IMR-90 (cell line): ENCODE results near the gene ATP6V1A. TPM values are rescaled to one million over a fixed set of nuclear protein-coding genes. Genes with fewer than 3 reads are reported as not detected.
A peak's percentile ranks its signal among the peaks of the same experiment; 100 is the strongest.

Experiments used
- ATAC-seq: fragments of 200-7000 bp; cut with Tn5 transposase; 2 replicates; pipeline ENCODE4 v1.9.1; 2020; ENCODE audit warnings: low read depth, mild to moderate bottlenecking, moderate library complexity
- BruUV-seq: library from RNA; stranded (reverse); fragments of 400-500 nt; replicated peaks from 2 replicates; lab custom pipeline; 2021; lab: Mats Ljungman, UMichigan
- CTCF ChIA-PET: fragments of 300-600 bp; formaldehyde crosslinking; extraction: SDS; loops from one replicate; lab custom pipeline; 2021; ENCODE audit warnings: antibody characterized with exemption; lab: Yijun Ruan, JAX
- POLR2A ChIA-PET: fragments of 300-600 bp; sonication (Branson Sonifier 250); formaldehyde crosslinking; loops from one replicate; lab custom pipeline; 2022; ENCODE audit warnings: antibody characterized with exemption; ENCODE audit not compliant: unreplicated experiment; lab: Charles Lee
- DNase-seq: peaks from one replicate; pipeline ENCODE4 v3.0.0; 2013
- H2AFZ ChIP-seq: replicated peaks from 2 replicates; pipeline ENCODE3; 2013; ENCODE audit warnings: low read length, mild to moderate bottlenecking; ENCODE audit not compliant: poor library complexity
- H2AK5ac ChIP-seq: 2 replicates; pipeline ENCODE4 v1.6.1; 2013; ENCODE audit warnings: low read depth, low read length, inconsistent platforms
- H2AK9ac ChIP-seq: replicated peaks from 2 replicates; pipeline ENCODE3; 2013; ENCODE audit warnings: mild to moderate bottlenecking, low read depth, low read length, moderate library complexity; ENCODE audit not compliant: poor library complexity
- H2BK120ac ChIP-seq: 2 replicates; pipeline ENCODE4 v1.6.1; 2013; ENCODE audit warnings: low read depth, low read length, inconsistent platforms
- H2BK15ac ChIP-seq: 3 replicates; pipeline ENCODE4 v1.6.1; 2013; ENCODE audit warnings: low read depth, low read length, inconsistent platforms
- H2BK20ac ChIP-seq: 2 replicates; pipeline ENCODE4 v1.6.1; 2013; ENCODE audit warnings: low read depth, mild to moderate bottlenecking, inconsistent platforms, low read length, moderate library complexity
- H2BK5ac ChIP-seq: 2 replicates; pipeline ENCODE4 v1.6.1; 2013; ENCODE audit warnings: mild to moderate bottlenecking, low read depth, low read length, inconsistent platforms; ENCODE audit not compliant: poor library complexity, severe bottlenecking
- H3K14ac ChIP-seq: replicated peaks from 2 replicates; pipeline ENCODE4 v1.6.1; 2013; ENCODE audit warnings: low read depth, low read length, inconsistent platforms
- H3K18ac ChIP-seq: 2 replicates; pipeline ENCODE4 v1.6.1; 2013; ENCODE audit warnings: low read depth, low read length, control low read depth
- H3K23ac ChIP-seq: 2 replicates; pipeline ENCODE4 v1.6.1; 2013; ENCODE audit warnings: low read depth, low read length, inconsistent platforms
- H3K27ac ChIP-seq: 2 replicates; pipeline ENCODE4 v1.5.1; 2013; ENCODE audit warnings: mild to moderate bottlenecking, control low read depth, low read length; ENCODE audit not compliant: insufficient read depth
- H3K27me3 ChIP-seq: 2 replicates; pipeline ENCODE4 v1.6.1; 2013; ENCODE audit warnings: low read length; ENCODE audit not compliant: control insufficient read depth, insufficient read depth
- H3K36me3 ChIP-seq: 2 replicates; pipeline ENCODE4 v1.6.1; 2013; ENCODE audit warnings: low read length, mixed read lengths; ENCODE audit not compliant: control insufficient read depth, insufficient read depth
- H3K4ac ChIP-seq: 2 replicates; pipeline ENCODE4 v1.6.1; 2013; ENCODE audit warnings: low read depth, low read length, inconsistent platforms
- H3K4me1 ChIP-seq: 2 replicates; pipeline ENCODE4 v1.6.1; 2013; ENCODE audit warnings: low read length, mixed read lengths; ENCODE audit not compliant: control insufficient read depth, insufficient read depth
- H3K4me2 ChIP-seq: 2 replicates; pipeline ENCODE4 v1.6.1; 2013; ENCODE audit warnings: low read depth, mild to moderate bottlenecking, control low read depth, low read length, moderate library complexity
- H3K4me3 ChIP-seq: 2 replicates; pipeline ENCODE4 v1.5.1; 2013; ENCODE audit warnings: low read depth, mild to moderate bottlenecking, control low read depth, low read length, moderate library complexity; ENCODE audit not compliant: insufficient read depth
- H3K56ac ChIP-seq: 2 replicates; pipeline ENCODE4 v1.6.1; 2013; ENCODE audit warnings: low read length, inconsistent platforms; ENCODE audit not compliant: insufficient read depth; ENCODE audit errors: extremely low read depth
- H3K79me1 ChIP-seq, 2 experiments: 2 replicates each; pipeline ENCODE4 v1.6.1; 2013; ENCODE audit warnings: low read length in 2 of 2, inconsistent platforms in 1 of 2, low read depth in 1 of 2
- H3K9ac ChIP-seq: 2 replicates; pipeline ENCODE4 v1.6.1; 2013; ENCODE audit warnings: low read depth, low read length, control low read depth
- H3K9me1 ChIP-seq: 2 replicates; pipeline ENCODE4 v1.6.1; 2013; ENCODE audit warnings: low read length, inconsistent platforms; ENCODE audit not compliant: insufficient read depth
- H3K9me3 ChIP-seq: 2 replicates; pipeline ENCODE4 v1.6.1; 2013; ENCODE audit warnings: low read length; ENCODE audit not compliant: control insufficient read depth, insufficient read depth
- H4K20me1 ChIP-seq: 2 replicates; pipeline ENCODE4 v1.6.1; 2013; ENCODE audit warnings: low read length, inconsistent platforms; ENCODE audit not compliant: insufficient read depth
- H4K5ac ChIP-seq: 2 replicates; pipeline ENCODE4 v1.6.1; 2013; ENCODE audit warnings: mild to moderate bottlenecking, low read depth, low read length, control low read depth
- H4K8ac ChIP-seq, 2 experiments: 2 replicates each; pipeline ENCODE4 v1.6.1; 2013; ENCODE audit warnings: low read depth in 2 of 2, low read length in 2 of 2, control low read depth in 1 of 2, inconsistent platforms in 1 of 2
- H4K91ac ChIP-seq: 2 replicates; pipeline ENCODE4 v1.6.1; 2013; ENCODE audit warnings: low read depth, low read length, inconsistent platforms; ENCODE audit not compliant: insufficient read depth
- BHLHE40 ChIP-seq: fragments of 150-350 bp; IDR thresholded peaks from 2 replicates; pipeline ENCODE4 v1.6.1; 2016; ENCODE audit warnings: mild to moderate bottlenecking, low read depth, low read length
- MAZ ChIP-seq: IDR thresholded peaks from 2 replicates; pipeline ENCODE4 v1.6.1; 2012; ENCODE audit warnings: low read depth, mild to moderate bottlenecking, low read length, improper control_type of control experiment, moderate library complexity, borderline replicate concordance
- MXI1 ChIP-seq: IDR thresholded peaks from 2 replicates; pipeline ENCODE4 v1.6.1; 2012; ENCODE audit warnings: low read depth, mild to moderate bottlenecking, low read length, moderate library complexity, borderline replicate concordance
- NFE2L2 ChIP-seq: fragments of 150-350 bp; IDR thresholded peaks from 2 replicates; pipeline ENCODE4 v1.6.1; 2016; ENCODE audit warnings: low read depth, mild to moderate bottlenecking, low read length
- RCOR1 ChIP-seq: IDR thresholded peaks from 2 replicates; pipeline ENCODE4 v1.6.1; 2012; ENCODE audit warnings: mild to moderate bottlenecking, low read length, improper control_type of control experiment; ENCODE audit not compliant: insufficient replicate concordance
- WGBS, 2 experiments: methylation state at CpG; one replicate each; pipeline versions ENCODE4 v1.1.5 to v1.1.7; 2013; ENCODE audit warnings: missing lambda C conversion rate in 2 of 2; ENCODE audit not compliant: insufficient read length in 1 of 2; ENCODE audit errors: extremely low coverage in 2 of 2; 5-methylcytosine and 5-hydroxymethylcytosine counted together
- dilution Hi-C: fragments of 300-500 bp; cut with HindIII; formaldehyde crosslinking; loops from one replicate; pipeline ENCODE4 v1.14.3; 2018; ENCODE audit warnings: low sequenced_read_pairs; ENCODE audit not compliant: unreplicated experiment
- in situ Hi-C: fragments of 300-500 bp; cut with MboI; formaldehyde crosslinking; loops from 3 replicates; pipeline ENCODE4 v1.14.3; 2019; ENCODE audit warnings: low sequenced_read_pairs, inconsistent platforms, mixed read lengths
- intact Hi-C: fragments of 100-400 bp; cut with micrococcal nuclease; formaldehyde crosslinking; loops from 2 replicates; pipeline ENCODE4 v1.10.0; 2022
- polyA plus RNA-seq, 3 experiments: library from polyadenylated mRNA; depleted of rRNA; stranded (reverse); fragments of >200 nt; gene quantifications; 2 replicates each; pipeline ENCODE4 v1.2.3, GENCODE V29; 2012; ENCODE audit warnings: low replicate concordance in 1 of 3
- total RNA-seq: library from RNA; depleted of rRNA; stranded (reverse); fragments of >200 nt; gene quantifications from 2 replicates; pipeline ENCODE4 v1.2.3, GENCODE V29; 2012
- TF ChIP-seq, protein P1 (sequence below): conservative IDR thresholded peaks from 2 replicates; pipeline ENCODE4 v1.5.1; 2012; ENCODE audit warnings: mild to moderate bottlenecking, low read depth, low read length, improper control_type of control experiment
- TF ChIP-seq, protein P2 (sequence below): fragments of 150-350 bp; IDR thresholded peaks from 2 replicates; pipeline ENCODE4 v1.6.1; 2017; ENCODE audit warnings: mild to moderate bottlenecking, antibody characterized with exemption, low read length, low read depth

The ATP6V1A gene
- total and polyA plus RNA-seq, 2 of the 4 experiments (the other 2 are of a cell fraction) = 15.1 to 98.0 TPM

DNA sequence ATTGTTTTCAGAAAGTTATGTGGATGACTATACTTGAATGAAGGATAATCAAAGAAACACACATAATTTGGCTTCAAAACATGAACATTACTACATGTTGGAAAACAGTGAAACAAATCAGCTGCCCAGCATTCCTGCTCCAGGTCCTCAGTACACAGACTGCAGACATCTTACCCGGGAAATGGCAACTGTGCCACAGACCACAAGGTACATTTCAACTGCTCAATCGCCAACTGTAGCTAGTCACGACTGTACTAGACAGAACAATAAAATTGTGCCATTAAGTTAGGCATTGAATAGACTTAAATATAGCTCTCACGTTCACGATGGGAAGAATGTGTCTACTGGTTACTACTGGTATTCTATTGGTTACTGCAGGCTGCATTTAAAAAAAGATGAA is 5.7 kb upstream of the ATP6V1A start:
- Histone ChIP-seq H3K27ac (no peak overlapping the region), H3K9me3 (no peaks in the 10 kb centered on the region), H3K23ac (peak overlapping the region; percentile 18; the same call in 1 of the 2 replicates), H2AK5ac (no peak overlapping the region), H2AFZ (no peak overlapping the region), H4K20me1 (peaks cover 69% of the 10 kb centered on the region), H2BK5ac (peak overlapping the region; percentile 30), H2AK9ac (no peak overlapping the region), H3K14ac (no peak overlapping the region), H3K9ac (no peak overlapping the region), H2BK120ac (no peak overlapping the region), H4K5ac (peak overlapping the region; percentile 3; the same call in 1 of the 2 replicates), H3K56ac (no peak overlapping the region), H3K4me1 (peaks cover 8% of the 10 kb centered on the region), H3K4me2 (no peak overlapping the region), H3K4ac (no peak overlapping the region), H3K9me1 (peaks cover 10% of the 10 kb centered on the region; the same call in 1 of the 2 replicates), H3K27me3 (no peaks in the 10 kb centered on the region), H3K4me3 (no peak overlapping the region), H3K36me3 (no peaks in the 10 kb centered on the region), H4K91ac (no peak overlapping the region), H2BK15ac (no peak overlapping the region), H3K18ac (no peak overlapping the region), H4K8ac (no peak overlapping the region), H3K79me1 (peaks cover 3 to 55% of the 10 kb centered on the region in 2 experiments; a peak in 3 of 4 replicates), H2BK20ac (no peak overlapping the region)
- DNase-seq = no peak
- no CpG with 5 or more reads among the region's 5 CpGs for WGBS, 2 experiments
- ATAC-seq = no peak
- intact Hi-C loops = loop anchor here (10.0 kb wide), 2 partner anchors 314 to 686 kb away; partner anchors contain the start of genes CCDC191 and QTRT2
- in situ Hi-C loops = no loop called here
- BruUV-seq = no TSS peak
- TF ChIP-seq MAZ (no peak), MXI1 (no peak), NFE2L2 (no peak), BHLHE40 (no peak), RCOR1 (no peak)
- TF ChIP-seq, protein P1, sequence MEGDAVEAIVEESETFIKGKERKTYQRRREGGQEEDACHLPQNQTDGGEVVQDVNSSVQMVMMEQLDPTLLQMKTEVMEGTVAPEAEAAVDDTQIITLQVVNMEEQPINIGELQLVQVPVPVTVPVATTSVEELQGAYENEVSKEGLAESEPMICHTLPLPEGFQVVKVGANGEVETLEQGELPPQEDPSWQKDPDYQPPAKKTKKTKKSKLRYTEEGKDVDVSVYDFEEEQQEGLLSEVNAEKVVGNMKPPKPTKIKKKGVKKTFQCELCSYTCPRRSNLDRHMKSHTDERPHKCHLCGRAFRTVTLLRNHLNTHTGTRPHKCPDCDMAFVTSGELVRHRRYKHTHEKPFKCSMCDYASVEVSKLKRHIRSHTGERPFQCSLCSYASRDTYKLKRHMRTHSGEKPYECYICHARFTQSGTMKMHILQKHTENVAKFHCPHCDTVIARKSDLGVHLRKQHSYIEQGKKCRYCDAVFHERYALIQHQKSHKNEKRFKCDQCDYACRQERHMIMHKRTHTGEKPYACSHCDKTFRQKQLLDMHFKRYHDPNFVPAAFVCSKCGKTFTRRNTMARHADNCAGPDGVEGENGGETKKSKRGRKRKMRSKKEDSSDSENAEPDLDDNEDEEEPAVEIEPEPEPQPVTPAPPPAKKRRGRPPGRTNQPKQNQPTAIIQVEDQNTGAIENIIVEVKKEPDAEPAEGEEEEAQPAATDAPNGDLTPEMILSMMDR = no peak
- TF ChIP-seq, protein P2, sequence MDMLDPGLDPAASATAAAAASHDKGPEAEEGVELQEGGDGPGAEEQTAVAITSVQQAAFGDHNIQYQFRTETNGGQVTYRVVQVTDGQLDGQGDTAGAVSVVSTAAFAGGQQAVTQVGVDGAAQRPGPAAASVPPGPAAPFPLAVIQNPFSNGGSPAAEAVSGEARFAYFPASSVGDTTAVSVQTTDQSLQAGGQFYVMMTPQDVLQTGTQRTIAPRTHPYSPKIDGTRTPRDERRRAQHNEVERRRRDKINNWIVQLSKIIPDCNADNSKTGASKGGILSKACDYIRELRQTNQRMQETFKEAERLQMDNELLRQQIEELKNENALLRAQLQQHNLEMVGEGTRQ = no peak
- POLR2A ChIA-PET = no interaction called here
- dilution Hi-C loops = no loop called here
- CTCF ChIA-PET = interaction anchor here (0.6 to 1.9 kb wide), 2 partner anchors 10 to 55 kb away, joined by 4 read pairs; no protein-coding TSS in a partner anchor
